IPS-NIHi7 (cell line): ENCODE measurements around the gene VCP.
A peak's percentile ranks its signal among the peaks of the same experiment; 100 is the strongest.
"Not testable (repeated sequence)": the region's sequence is repeated elsewhere in the genome, so short reads cannot be mapped to it uniquely, and the experiment has no call there.

Source experiments
- DNase-seq: peaks from one replicate; pipeline ENCODE4 v3.0.0; 2012; ENCODE audit warnings: mixed read lengths; ENCODE audit errors: extremely low spot score

The VCP gene

GRCh38 chr9:35060548-35061207 lies 11.7 kb downstream of the VCP start:
- DNase-seq: no peak

GRCh38 chr9:35059438-35059837 lies 13.0 kb downstream of the VCP start:
- no peak for DNase-seq

GRCh38 chr9:35057271-35057620 lies 15.2 kb downstream of the VCP start:
- no peak for DNase-seq

GRCh38 chr9:35056571-35057270 lies 15.7 kb downstream of the VCP start:
- no peak for DNase-seq

- DNase-seq: no peak
Measured at GRCh38 chr9:35054871-35055644, 17.4 kb downstream of the VCP start.

GRCh38 chr9:35054185-35054835 lies 18.1 kb downstream of the VCP start:
- DNase-seq: no peak

GRCh38 chr9:35051069-35051967 lies 21.1 kb downstream of the VCP start:
- peak; percentile 68 for DNase-seq

GRCh38 chr9:35048511-35048910 lies 23.9 kb downstream of the VCP start:
- DNase-seq: no peak

- DNase-seq: peak; percentile 43
Measured at GRCh38 chr9:35044071-35044470, 28.4 kb downstream of the VCP start.

- no peak for DNase-seq
Measured at GRCh38 chr9:35042891-35043545, 29.4 kb downstream of the VCP start.

GRCh38 chr9:35042081-35042604 lies 30.3 kb downstream of the VCP start:
- no peak for DNase-seq

GRCh38 chr9:35035851-35036701 lies 36.3 kb downstream of the VCP start:
- no peak for DNase-seq

GRCh38 chr9:35033101-35033500 lies 39.3 kb downstream of the VCP start:
- no peak for DNase-seq

GRCh38 chr9:35029852-35030251 lies 42.6 kb downstream of the VCP start:
- DNase-seq: no peak

- no peak for DNase-seq
Measured at GRCh38 chr9:35029241-35029640, 43.2 kb downstream of the VCP start.

- DNase-seq: no peak
Measured at GRCh38 chr9:35028341-35028740, 44.1 kb downstream of the VCP start.

GRCh38 chr9:35027860-35028259 lies 44.6 kb downstream of the VCP start:
- DNase-seq: no peak

- no peak for DNase-seq
Measured at GRCh38 chr9:35027374-35027773, 45.1 kb downstream of the VCP start.

GRCh38 chr9:35026671-35027070 lies 45.8 kb downstream of the VCP start:
- no peak for DNase-seq

- DNase-seq: not testable (repeated sequence)
Measured at GRCh38 chr9:35023443-35023842, 49.0 kb downstream of the VCP start.
